ENCODE data around the gene ZNF79.
"Not testable (repeated sequence)": the region's sequence is repeated elsewhere in the genome, so short reads cannot be mapped to it uniquely, and the experiment has no call there.

ZNF79 gene

GRCh38 chr9:127458921-127459320 lies 34.7 kb downstream of the ZNF79 start:
- DNase-seq = no peak

- no peak for DNase-seq
Observed at GRCh38 chr9:127463382-127463781, 39.2 kb downstream of the ZNF79 start.

- DNase-seq = no peak
Observed at GRCh38 chr9:127463911-127464310, 39.7 kb downstream of the ZNF79 start.

GRCh38 chr9:127466407-127466917 lies 42.3 kb downstream of the ZNF79 start:
- DNase-seq = not testable (repeated sequence)

GRCh38 chr9:127467621-127468020 lies 43.4 kb downstream of the ZNF79 start:
- no peak for DNase-seq

GRCh38 chr9:127470662-127471061 lies 46.5 kb downstream of the ZNF79 start:
- no peak for DNase-seq

- DNase-seq = no peak
Observed at GRCh38 chr9:127473501-127473900, 49.3 kb downstream of the ZNF79 start.

- no peak for DNase-seq
Observed at GRCh38 chr9:127473932-127474331, 49.8 kb downstream of the ZNF79 start.

- DNase-seq = no peak
Observed at GRCh38 chr9:127474592-127474991, 50.4 kb downstream of the ZNF79 start.

GRCh38 chr9:127479507-127480081 lies 55.4 kb downstream of the ZNF79 start:
- DNase-seq = no peak

GRCh38 chr9:127482662-127483061 lies 58.5 kb downstream of the ZNF79 start:
- no peak for DNase-seq

- DNase-seq = no peak
Observed at GRCh38 chr9:127485995-127486394, 61.8 kb downstream of the ZNF79 start.

GRCh38 chr9:127488946-127489345 lies 64.8 kb downstream of the ZNF79 start:
- no peak for DNase-seq

- DNase-seq = no peak
Observed at GRCh38 chr9:127489471-127490115, 65.4 kb downstream of the ZNF79 start.

- no peak for DNase-seq
Observed at GRCh38 chr9:127490535-127491230, 66.5 kb downstream of the ZNF79 start.

- no peak for DNase-seq
Observed at GRCh38 chr9:127491516-127491915, 67.3 kb downstream of the ZNF79 start.

GRCh38 chr9:127492616-127493015 lies 68.4 kb downstream of the ZNF79 start:
- no peak for DNase-seq

GRCh38 chr9:127493592-127494303 lies 69.6 kb downstream of the ZNF79 start:
- no peak for DNase-seq

- no peak for DNase-seq
Observed at GRCh38 chr9:127494304-127494702, 70.1 kb downstream of the ZNF79 start.

Measured in NCI-H1436 treated with DMSO at 0.1 percent for 48 hours (cell line).